ENCODE data around the gene RAP2A.

GRCh38 chr13:97466722-97467121 lies 32.8 kb downstream of the RAP2A start:
- TF ChIP-seq CTCF (IDR thresholded peaks at IDR 0.05; ENCODE audit: poor library complexity), result no peak
- no peak for TF ChIP-seq EZH2 (IDR thresholded peaks at IDR 0.05; ENCODE audit: borderline replicate concordance)
- no peak for TF ChIP-seq EZH2phosphoT487 (IDR thresholded peaks at IDR 0.05; ENCODE audit: low read depth, severe bottlenecking, unreplicated experiment)

Measured in hepatocyte (in vitro differentiated cells).